Epithelial cell of esophagus (primary cell): ENCODE results near the gene SLC35A5.

Source experiments
- DNase-seq: peaks from one replicate; pipeline ENCODE4 v3.0.0; 2010; ENCODE audit warnings: low read depth
- H3K4me3 ChIP-seq: 2 replicates; pipeline ENCODE4 v1.5.1; 2011; ENCODE audit warnings: mild to moderate bottlenecking, low read length, control low read depth
- TF ChIP-seq, protein P1 (sequence below): IDR thresholded peaks from 2 replicates; pipeline ENCODE4 v1.5.1; 2011; ENCODE audit warnings: low read depth, mild to moderate bottlenecking, low read length, control low read depth, inconsistent platforms; ENCODE audit not compliant: insufficient read depth; ENCODE audit errors: missing control alignments

Gene SLC35A5

GRCh38 chr3:112594856-112595255, 33.0 kb downstream of the SLC35A5 start:
- DNase-seq: no peak
- H3K4me3 ChIP-seq: no peak overlapping the region
- TF ChIP-seq, protein P1, sequence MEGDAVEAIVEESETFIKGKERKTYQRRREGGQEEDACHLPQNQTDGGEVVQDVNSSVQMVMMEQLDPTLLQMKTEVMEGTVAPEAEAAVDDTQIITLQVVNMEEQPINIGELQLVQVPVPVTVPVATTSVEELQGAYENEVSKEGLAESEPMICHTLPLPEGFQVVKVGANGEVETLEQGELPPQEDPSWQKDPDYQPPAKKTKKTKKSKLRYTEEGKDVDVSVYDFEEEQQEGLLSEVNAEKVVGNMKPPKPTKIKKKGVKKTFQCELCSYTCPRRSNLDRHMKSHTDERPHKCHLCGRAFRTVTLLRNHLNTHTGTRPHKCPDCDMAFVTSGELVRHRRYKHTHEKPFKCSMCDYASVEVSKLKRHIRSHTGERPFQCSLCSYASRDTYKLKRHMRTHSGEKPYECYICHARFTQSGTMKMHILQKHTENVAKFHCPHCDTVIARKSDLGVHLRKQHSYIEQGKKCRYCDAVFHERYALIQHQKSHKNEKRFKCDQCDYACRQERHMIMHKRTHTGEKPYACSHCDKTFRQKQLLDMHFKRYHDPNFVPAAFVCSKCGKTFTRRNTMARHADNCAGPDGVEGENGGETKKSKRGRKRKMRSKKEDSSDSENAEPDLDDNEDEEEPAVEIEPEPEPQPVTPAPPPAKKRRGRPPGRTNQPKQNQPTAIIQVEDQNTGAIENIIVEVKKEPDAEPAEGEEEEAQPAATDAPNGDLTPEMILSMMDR: no peak

GRCh38 chr3:112597945-112598344, 36.1 kb downstream of the SLC35A5 start:
- no peak for DNase-seq
- TF ChIP-seq, protein P1: no peak
- H3K4me3 ChIP-seq: no peak overlapping the region

DNA sequence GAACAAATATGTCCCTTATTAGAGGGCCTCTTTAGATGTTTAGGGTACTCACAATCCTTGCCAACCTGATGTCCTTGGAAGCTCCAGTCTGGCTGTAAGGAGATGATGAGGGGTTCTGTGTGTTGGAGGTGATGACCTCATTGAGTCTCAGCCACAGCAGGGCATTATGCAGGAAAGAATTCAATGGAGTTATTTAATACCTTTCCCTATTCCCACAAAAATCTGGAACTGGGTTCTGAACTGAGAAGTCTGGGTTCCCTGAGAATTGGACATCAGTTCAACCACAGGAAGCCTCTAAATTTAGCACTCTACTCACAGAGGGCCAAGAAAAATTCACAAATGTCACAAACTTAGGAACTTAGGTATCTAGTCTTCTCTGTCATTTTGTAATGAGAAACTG, 36.9 kb downstream of the SLC35A5 start:
- H3K4me3 ChIP-seq: no peak overlapping the region
- TF ChIP-seq, protein P1: no peak
- DNase-seq: no peak

DNA sequence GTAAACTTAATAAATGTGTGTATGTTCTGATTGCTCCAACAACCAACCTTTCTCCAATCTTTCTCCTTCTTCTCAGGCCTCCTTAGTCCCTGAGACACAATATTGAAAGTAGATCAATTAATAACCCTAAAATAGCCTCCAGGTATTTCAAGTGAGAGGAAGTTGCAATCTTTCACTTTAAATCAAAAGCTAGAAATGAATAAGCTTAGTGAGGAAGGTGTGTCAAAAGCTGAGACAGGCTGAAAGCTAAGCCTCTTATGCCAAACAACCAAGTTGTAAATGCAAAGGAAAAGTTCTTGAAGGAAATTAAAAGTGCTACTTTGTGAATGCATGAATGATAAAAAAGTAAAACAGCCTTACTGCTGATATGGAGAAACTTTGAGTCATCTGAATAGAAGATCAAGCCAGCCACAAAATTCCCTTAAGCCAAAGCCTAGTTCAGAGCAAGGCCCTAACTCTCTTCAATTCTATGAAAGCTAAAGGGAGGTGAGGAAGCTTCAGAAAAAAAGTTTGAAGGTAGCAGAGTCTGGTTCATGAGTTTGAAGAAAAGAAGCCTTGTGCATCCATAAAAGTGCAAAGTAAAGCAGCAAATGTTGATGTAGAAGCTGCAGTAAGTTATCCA, 40.5 kb downstream of the SLC35A5 start:
- TF ChIP-seq, protein P1: no peak
- no peak overlapping the region for H3K4me3 ChIP-seq
- no peak for DNase-seq

GRCh38 chr3:112604536-112604935, 42.7 kb downstream of the SLC35A5 start:
- H3K4me3 ChIP-seq: no peak overlapping the region
- DNase-seq: no peak
- TF ChIP-seq, protein P1: no peak

- DNase-seq: no peak
- TF ChIP-seq, protein P1: no peak
- no peak overlapping the region for H3K4me3 ChIP-seq
These were observed 43.4 kb downstream of the SLC35A5 start for GRCh38 chr3:112605285-112605684.

- TF ChIP-seq, protein P1: no peak
- no peak overlapping the region for H3K4me3 ChIP-seq
- DNase-seq: no peak
These were observed 44.3 kb downstream of the SLC35A5 start for GRCh38 chr3:112606098-112606497.
